ENCODE results near the gene RBP3. TPM values are rescaled to one million over a fixed set of nuclear protein-coding genes. Genes with fewer than 3 reads are reported as not detected.
A peak's percentile ranks its signal among the peaks of the same experiment; 100 is the strongest.

The RBP3 gene
- total and polyA plus RNA-seq, 8 donors = not detected

DNA sequence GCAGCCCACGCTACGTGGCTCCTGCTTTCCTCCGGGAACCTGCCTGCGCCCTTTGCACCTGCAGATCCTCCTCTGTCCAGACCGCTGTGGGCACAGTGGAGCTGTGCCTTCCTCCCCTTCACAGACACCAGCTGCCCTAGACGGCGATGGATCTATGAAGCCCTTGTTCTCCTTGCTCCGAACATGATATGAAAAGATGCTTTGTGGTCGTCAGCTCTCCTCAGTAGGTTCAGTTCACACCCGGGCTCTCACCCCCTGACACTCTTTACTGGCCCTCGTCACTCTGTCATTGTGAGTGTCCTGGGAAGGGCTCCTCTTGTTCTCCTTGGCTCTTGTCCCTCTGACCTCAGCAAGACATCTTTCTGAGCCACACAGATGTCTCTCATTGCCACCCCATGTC lies 31.7 kb downstream of the RBP3 start:
- 64 to 67% methylated on average over 11 of the region's 11 CpGs for WGBS, 2 donors
- ATAC-seq (no peak), FAIRE-seq (no peak), DNase-seq (peak in 1 of 6 donors; percentile 32)
- peaks cover 7 to 27% (median 10%) of the 10 kb centered on the region in 3 donors for H3K4me1 ChIP-seq
- TF ChIP-seq, protein P1, sequence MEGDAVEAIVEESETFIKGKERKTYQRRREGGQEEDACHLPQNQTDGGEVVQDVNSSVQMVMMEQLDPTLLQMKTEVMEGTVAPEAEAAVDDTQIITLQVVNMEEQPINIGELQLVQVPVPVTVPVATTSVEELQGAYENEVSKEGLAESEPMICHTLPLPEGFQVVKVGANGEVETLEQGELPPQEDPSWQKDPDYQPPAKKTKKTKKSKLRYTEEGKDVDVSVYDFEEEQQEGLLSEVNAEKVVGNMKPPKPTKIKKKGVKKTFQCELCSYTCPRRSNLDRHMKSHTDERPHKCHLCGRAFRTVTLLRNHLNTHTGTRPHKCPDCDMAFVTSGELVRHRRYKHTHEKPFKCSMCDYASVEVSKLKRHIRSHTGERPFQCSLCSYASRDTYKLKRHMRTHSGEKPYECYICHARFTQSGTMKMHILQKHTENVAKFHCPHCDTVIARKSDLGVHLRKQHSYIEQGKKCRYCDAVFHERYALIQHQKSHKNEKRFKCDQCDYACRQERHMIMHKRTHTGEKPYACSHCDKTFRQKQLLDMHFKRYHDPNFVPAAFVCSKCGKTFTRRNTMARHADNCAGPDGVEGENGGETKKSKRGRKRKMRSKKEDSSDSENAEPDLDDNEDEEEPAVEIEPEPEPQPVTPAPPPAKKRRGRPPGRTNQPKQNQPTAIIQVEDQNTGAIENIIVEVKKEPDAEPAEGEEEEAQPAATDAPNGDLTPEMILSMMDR (IDR thresholded peaks at IDR 0.05) = no peak
- H3K36me3 ChIP-seq = no peaks in the 10 kb centered on the region
- H3K27me3 ChIP-seq = no peaks in the 10 kb centered on the region
- no peaks in the 10 kb centered on the region for H3K9me3 ChIP-seq
- intact Hi-C loops (cut with DNase I) = loop anchor here in 1 of 3 donors (10.0 kb wide), 1 partner anchor 1095 kb away; the partner anchor contains the start of gene ANTXRL
- no peak overlapping the region for H3K27ac ChIP-seq
- no peak overlapping the region for H3K4me3 ChIP-seq

DNA sequence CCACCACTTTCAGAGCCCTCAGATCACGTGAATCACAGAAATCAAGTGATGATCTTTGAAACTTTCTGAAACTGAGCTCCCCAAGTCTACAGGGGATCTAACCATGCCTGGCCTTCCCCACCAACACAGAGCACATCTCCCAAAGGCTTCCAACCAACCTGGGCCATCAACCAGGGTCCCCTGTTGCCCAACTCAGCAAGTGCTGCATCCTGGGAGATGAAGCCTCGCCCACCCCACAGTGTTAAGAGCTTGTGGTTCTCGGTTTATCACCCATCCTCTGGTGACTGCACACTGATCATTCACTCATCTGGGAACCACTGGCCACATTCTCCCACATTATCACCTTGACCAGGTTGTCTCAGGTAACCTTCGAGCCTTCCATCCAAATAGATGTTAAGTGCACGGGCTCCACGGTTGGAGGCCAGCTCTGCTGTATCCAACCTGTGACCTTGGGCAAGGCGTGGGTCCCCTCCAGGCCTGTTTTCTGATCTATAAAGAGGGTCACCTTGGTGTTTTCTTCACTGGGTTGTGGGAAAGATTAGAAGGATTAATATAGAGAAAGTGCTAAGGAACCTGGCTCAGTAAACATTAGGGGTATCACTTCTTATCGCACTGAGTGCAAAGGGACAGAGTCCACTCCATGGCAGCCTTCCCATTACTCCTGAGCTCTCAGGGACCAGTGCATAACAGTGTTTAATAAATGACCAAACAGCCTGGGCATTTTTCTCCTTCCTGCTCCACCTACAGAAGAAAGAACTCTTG lies 32.4 kb downstream of the RBP3 start:
- no peaks in the 10 kb centered on the region for H3K9me3 ChIP-seq
- TF ChIP-seq, protein P1 (IDR thresholded peaks at IDR 0.05) = no peak
- H3K4me1 ChIP-seq = peaks cover 7 to 27% (median 10%) of the 10 kb centered on the region in 3 donors
- H3K27ac ChIP-seq = peak overlapping the region in 2 of 4 donors; percentile 8 to 23
- FAIRE-seq = no peak
- intact Hi-C loops (cut with DNase I) = loop anchor here in 1 of 3 donors (10.0 kb wide), 1 partner anchor 1096 kb away; the partner anchor contains the start of gene ANTXRL
- H3K27me3 ChIP-seq = no peaks in the 10 kb centered on the region
- H3K4me3 ChIP-seq = no peak overlapping the region
- H3K36me3 ChIP-seq = no peaks in the 10 kb centered on the region
- ATAC-seq = peak; percentile 20 to 52 (median 29)
- peak in 2 of 6 donors; percentile 68 to 73 for DNase-seq
- 40 to 48% methylated on average over 8 of the region's 8 CpGs for WGBS, 2 donors

DNA sequence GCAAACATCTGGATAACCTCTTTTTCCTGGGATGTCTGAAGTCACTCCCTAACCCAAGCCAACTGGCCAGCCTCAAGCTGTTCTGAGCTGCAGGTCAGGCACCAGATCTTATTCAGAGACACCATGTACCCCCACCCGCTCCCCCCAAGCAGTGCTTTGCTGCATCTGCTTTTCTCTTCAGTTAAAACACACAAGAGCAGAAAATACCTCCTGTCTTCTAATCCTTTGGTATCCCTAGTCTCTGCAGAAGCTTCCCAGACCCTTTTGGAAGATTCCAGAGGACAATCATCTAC lies 32.9 kb downstream of the RBP3 start:
- Histone ChIP-seq H3K4me1 (peaks cover 7 to 27% (median 10%) of the 10 kb centered on the region in 3 donors), H3K27ac (peak overlapping the region in 2 of 4 donors; percentile 8 to 23), H3K4me3 (no peak overlapping the region), H3K36me3 (no peaks in the 10 kb centered on the region), H3K27me3 (no peaks in the 10 kb centered on the region), H3K9me3 (no peaks in the 10 kb centered on the region)
- FAIRE-seq (no peak), DNase-seq (no peak), ATAC-seq (no peak)
- intact Hi-C loops (cut with DNase I) = loop anchor here in 1 of 3 donors (10.0 kb wide), 1 partner anchor 1096 kb away; the partner anchor contains the start of gene ANTXRL
- WGBS, 2 donors = 76 to 80% methylated on average over 1 of the region's 1 CpG
- TF ChIP-seq, protein P1 (IDR thresholded peaks at IDR 0.05) = no peak

DNA sequence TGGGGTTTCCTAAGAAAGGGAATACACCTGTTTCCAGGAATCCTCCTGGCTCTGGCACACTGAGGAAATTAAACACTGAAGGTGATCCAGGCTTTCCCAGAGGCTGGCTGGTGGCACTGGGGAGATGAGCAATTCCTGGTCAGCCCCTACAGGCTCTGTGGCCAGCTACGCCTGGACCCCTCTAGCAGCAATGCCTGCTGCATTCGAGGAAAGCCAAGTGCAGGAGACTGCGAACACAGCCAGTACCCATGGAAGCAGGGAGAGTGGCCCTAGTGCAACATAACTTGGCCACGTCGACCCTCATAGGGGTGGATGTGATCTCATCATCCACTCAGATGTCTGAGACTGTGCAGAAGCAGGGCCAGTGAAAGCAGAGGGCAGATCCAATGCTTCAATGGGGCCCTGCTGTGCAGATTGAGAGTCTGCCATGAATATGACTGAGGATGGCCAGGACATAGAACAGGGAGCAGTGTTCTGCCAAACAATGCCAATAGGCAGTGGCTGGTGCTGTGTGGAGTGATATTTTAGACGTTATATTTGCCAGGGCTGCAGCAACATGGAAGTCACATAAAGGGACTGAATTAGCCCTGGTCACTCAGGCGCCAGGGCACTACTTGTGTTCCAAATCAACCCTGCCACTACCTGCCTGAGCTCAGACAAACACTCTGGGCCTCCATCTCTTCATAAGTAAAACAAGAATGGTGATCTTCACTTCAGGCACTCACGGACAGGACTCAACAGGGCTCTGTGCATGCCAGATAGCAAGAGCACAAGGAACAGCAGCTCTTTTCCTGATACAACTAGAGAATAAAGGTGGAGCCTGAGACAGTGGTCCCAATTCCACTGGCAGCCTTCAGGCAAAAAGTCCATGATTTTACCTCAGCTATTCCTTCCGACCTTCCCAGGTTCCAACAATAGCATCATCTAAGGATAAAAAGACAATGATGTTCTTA lies 33.5 kb downstream of the RBP3 start:
- no peak overlapping the region for H3K4me3 ChIP-seq
- FAIRE-seq = no peak
- no peak for ATAC-seq
- H3K4me1 ChIP-seq = peaks cover 7 to 27% (median 10%) of the 10 kb centered on the region in 3 donors
- intact Hi-C loops (cut with DNase I) = loop anchor here in 1 of 3 donors (10.0 kb wide), 1 partner anchor 1097 kb away; the partner anchor contains the start of gene ANTXRL
- no peaks in the 10 kb centered on the region for H3K36me3 ChIP-seq
- H3K27me3 ChIP-seq = no peaks in the 10 kb centered on the region
- H3K27ac ChIP-seq = peak overlapping the region in 2 of 4 donors; percentile 8 to 23
- DNase-seq = no peak
- H3K9me3 ChIP-seq = no peaks in the 10 kb centered on the region
- 72 to 79% methylated on average over 9 of the region's 9 CpGs for WGBS, 2 donors
- TF ChIP-seq, protein P1 (IDR thresholded peaks at IDR 0.05) = no peak

Measured in pancreas (tissue), 10 donors.